ENCODE results near the gene ASNSD1. TPM values are rescaled to one million over a fixed set of nuclear protein-coding genes. Genes with fewer than 3 reads are reported as not detected.

Gene ASNSD1
- total RNA-seq, 1 experiment from 2014 or later: 48.5 TPM

DNA sequence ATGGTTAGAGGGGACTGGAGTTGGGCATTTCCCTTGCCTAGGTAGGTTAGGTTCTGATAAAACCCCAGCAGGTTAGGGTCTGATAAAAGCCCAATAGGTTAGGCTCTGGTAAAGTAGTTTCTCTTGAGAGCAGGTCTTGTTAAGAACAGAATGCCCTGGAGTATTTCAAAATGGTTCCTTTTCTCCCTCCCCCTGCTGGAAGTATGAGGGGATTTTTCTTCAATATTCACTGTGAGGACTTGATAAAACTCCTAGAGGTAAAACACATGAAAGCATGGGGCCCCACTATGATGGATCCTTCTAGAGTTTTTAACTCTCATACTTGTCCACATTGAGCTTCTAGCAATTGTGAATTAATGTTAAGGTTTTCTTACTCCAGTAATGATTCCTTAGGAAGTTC, 40.8 kb downstream of the ASNSD1 start:
- no peak overlapping the region for H3K9ac ChIP-seq (ENCODE audit: extremely low read depth, insufficient read length, low read length)
- no peaks in the 10 kb centered on the region for H3K79me2 ChIP-seq (ENCODE audit: insufficient read depth, low read length)
- no peak overlapping the region for H3K4me2 ChIP-seq (ENCODE audit: insufficient read depth, insufficient read length, low read length)
- no peak overlapping the region for H4K91ac ChIP-seq (ENCODE audit: insufficient read length, low read depth, low read length)
- no peaks in the 10 kb centered on the region for H3K27me3 Mint-ChIP-seq (ENCODE audit: low read depth)
- no peak for DNase-seq
- peaks cover 2 to 5% of the 10 kb centered on the region in 2 experiments for H3K4me1 Mint-ChIP-seq
- H3K4ac ChIP-seq (ENCODE audit: low read depth, low read length): no peak overlapping the region
- no peak overlapping the region for H2AK5ac ChIP-seq (ENCODE audit: insufficient read length, low read length)
- H3K14ac ChIP-seq (ENCODE audit: insufficient read depth, low read length): no peak overlapping the region
- no peak overlapping the region for H3K27ac Mint-ChIP-seq
- H3K9me3 Mint-ChIP-seq: no peaks in the 10 kb centered on the region
- no peak overlapping the region for H2BK12ac ChIP-seq (ENCODE audit: insufficient read length, low read depth, low read length)
- no peak overlapping the region for H4K8ac ChIP-seq (replicated peaks; ENCODE audit: insufficient read length, low read depth, low read length)
- H3K27me3 ChIP-seq (ENCODE audit: insufficient read depth, low read length): no peaks in the 10 kb centered on the region
- TF ChIP-seq, protein P1, sequence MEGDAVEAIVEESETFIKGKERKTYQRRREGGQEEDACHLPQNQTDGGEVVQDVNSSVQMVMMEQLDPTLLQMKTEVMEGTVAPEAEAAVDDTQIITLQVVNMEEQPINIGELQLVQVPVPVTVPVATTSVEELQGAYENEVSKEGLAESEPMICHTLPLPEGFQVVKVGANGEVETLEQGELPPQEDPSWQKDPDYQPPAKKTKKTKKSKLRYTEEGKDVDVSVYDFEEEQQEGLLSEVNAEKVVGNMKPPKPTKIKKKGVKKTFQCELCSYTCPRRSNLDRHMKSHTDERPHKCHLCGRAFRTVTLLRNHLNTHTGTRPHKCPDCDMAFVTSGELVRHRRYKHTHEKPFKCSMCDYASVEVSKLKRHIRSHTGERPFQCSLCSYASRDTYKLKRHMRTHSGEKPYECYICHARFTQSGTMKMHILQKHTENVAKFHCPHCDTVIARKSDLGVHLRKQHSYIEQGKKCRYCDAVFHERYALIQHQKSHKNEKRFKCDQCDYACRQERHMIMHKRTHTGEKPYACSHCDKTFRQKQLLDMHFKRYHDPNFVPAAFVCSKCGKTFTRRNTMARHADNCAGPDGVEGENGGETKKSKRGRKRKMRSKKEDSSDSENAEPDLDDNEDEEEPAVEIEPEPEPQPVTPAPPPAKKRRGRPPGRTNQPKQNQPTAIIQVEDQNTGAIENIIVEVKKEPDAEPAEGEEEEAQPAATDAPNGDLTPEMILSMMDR (conservative IDR thresholded peaks at IDR 0.05): peak; percentile 56
- no peak overlapping the region for H3K18ac ChIP-seq (ENCODE audit: insufficient read length, low read depth, low read length)
- H3K23ac ChIP-seq (ENCODE audit: insufficient read length, low read depth, low read length): no peak overlapping the region
- no peaks in the 10 kb centered on the region for H3K9me3 ChIP-seq (ENCODE audit: control insufficient read depth, low read depth, low read length)
- H4K5ac ChIP-seq (ENCODE audit: insufficient read length, low read depth, low read length): peak overlapping the region; percentile 57
- H2BK5ac ChIP-seq (ENCODE audit: insufficient read length, low read length): no peak overlapping the region
- no peak overlapping the region for H2AFZ ChIP-seq (ENCODE audit: low read length)
- H3K36me3 Mint-ChIP-seq (ENCODE audit: insufficient read depth in 1 of 3, low read depth in 3 of 3): no peaks in the 10 kb centered on the region
- H3K4me1 ChIP-seq (ENCODE audit: insufficient read depth, low read length): no peaks in the 10 kb centered on the region
- no peak overlapping the region for H2BK15ac ChIP-seq (ENCODE audit: low read depth, low read length)
- no peak overlapping the region for H2BK120ac ChIP-seq (ENCODE audit: low read depth, low read length, poor library complexity, severe bottlenecking)
- H4K20me1 ChIP-seq (ENCODE audit: control insufficient read depth, insufficient read depth, insufficient read length): no peaks in the 10 kb centered on the region
- H3K79me1 ChIP-seq (ENCODE audit: insufficient read depth, low read depth, low read length, poor library complexity, severe bottlenecking): no peaks in the 10 kb centered on the region
- no peaks in the 10 kb centered on the region for H3K23me2 ChIP-seq (ENCODE audit: insufficient read length, low read depth, low read length, poor library complexity, severe bottlenecking)
- H3K4me3 Mint-ChIP-seq: no peak overlapping the region
- H2BK20ac ChIP-seq (ENCODE audit: low read depth, low read length, poor library complexity, severe bottlenecking): no peak overlapping the region
- no peak overlapping the region for H3T11ph ChIP-seq (ENCODE audit: low read length)
- H3K27ac ChIP-seq (ENCODE audit: insufficient read length, low read depth, low read length): no peak overlapping the region
- H3K56ac ChIP-seq (ENCODE audit: insufficient read length, low read depth, low read length): no peak overlapping the region

Data from H9 (cell line).